ENCODE data around the gene DTNA.

Gene DTNA

GRCh38 chr18:34773961-34774766, 64.1 kb downstream of the DTNA start:
- DNase-seq: no peak

DNA sequence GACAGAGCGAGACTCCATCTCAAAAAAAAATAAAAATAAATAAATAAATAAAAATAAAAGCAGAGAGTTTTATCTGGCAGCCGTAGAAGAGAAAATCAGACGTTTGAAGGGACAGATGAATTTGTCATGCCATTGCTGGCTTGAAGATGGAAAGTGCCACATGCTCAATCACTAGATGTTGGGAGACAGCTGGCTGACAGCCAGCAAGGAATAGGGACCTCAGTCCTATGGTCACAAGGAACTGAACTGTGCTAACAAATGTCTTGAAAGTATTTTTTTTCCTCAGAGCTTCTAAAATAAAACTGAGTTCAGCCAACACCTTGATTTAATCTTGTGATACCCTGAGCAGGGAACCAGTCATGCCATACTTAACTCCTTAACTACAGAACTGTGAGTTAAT, 65.4 kb downstream of the DTNA start:
- no peak for DNase-seq

GRCh38 chr18:34779112-34779511, 69.0 kb downstream of the DTNA start:
- DNase-seq: no peak

GRCh38 chr18:34780856-34781255, 70.8 kb downstream of the DTNA start:
- no peak for DNase-seq

DNA sequence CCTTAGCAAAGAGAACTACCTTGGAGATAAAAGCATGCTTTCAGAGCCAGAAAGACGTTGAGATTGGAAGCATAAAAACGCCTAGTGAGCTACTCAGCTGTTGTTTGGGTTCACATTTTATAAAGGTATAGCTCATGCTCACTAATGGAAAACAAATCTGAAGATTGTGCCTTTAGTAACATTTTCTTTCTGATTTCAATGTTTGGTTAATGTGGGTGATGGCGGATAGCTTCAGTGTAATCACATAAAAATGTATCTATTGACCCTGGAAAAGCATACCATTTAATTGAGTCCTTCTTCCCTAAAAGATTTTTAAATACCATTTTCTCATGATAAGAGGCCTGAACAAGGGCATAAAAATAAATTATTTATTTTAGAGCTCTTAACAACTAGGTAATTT, 73.4 kb downstream of the DTNA start:
- no peak for DNase-seq

DNA sequence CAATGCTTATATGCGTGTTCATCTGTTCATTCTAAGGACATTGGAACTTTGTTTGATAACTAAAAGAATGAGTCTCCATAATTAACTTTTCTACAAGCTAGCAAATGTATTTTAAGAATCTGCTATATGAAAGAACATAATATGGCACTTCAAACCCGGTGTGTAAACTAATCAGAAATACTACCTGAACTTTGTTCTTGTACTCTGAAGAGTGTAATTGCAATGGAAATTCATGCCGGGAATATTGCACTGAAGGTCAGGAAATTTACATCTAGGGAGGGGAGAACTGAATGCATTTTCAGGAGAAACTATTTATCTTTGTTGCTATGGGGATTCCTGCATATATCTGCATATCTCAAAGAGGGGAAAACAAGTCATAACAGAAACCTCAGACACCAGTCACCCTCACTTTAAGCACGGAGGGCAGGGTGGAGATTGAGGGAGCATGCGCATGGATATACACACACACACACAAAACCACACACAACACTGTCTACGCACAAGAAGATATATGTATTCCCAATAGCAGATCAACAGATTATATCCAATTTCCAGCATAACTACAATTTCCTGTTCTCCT, 76.2 kb downstream of the DTNA start:
- DNase-seq: no peak

- peak; percentile 72 for DNase-seq
These were observed 77.9 kb downstream of the DTNA start for GRCh38 chr18:34787931-34788532.

- DNase-seq: no peak
These were observed 79.8 kb downstream of the DTNA start for GRCh38 chr18:34789768-34790344.

DNA sequence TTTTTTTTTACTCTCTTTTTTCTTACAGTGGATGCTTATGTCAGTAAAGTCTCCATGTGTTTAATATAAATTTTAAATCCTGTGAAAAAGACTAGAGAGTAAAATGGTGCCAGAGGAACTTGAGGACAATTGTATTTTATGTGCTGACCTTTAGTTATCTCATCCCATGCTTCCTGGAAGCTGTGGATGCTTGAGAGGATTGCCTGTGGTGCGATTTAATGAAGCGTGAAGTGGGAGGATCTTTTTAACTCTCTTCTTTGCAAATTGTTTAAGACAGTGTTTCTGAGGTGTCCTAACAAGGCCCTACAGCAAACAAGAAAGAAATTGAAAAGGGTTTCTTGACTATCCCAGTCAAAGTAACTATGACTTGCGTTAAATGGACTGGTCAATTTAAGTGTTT, 84.2 kb downstream of the DTNA start:
- DNase-seq: no peak

DNA sequence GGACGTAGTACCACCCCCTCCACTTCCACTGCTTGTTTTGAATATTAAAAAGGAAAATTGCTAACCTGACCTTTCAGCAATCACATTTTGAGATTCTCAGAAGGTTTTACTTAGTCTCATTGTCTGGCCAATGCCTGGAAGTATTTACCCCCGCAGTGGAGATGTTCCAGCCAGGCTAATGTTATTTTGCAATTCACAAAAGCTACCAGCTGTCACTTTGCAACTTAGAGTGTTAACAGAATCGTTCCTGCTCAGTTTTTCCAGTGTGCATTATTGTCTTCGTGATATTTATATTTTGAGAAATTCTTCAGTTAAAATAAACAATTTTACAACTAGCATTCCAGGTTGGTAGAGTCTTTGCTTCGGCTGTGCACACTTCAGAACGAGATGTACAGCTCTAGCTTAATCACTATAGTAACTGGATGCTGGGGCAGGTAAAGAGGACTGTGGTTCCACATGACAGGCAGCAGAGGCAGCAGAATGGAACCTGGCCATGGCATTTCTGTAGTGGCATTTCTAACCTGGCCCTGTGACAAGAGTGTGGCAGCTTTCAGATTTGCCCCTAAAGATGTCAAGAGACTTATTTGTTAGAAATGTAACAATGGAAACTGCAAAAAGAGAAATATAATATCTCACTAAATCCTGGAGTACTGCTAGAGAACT, 85.1 kb downstream of the DTNA start:
- no peak for DNase-seq

- DNase-seq: no peak
These were observed 86.0 kb downstream of the DTNA start for GRCh38 chr18:34796035-34796657.

GRCh38 chr18:34799291-34799690, 89.2 kb downstream of the DTNA start:
- DNase-seq: no peak

- DNase-seq: no peak
These were observed 90.3 kb downstream of the DTNA start for GRCh38 chr18:34800381-34800780.

- no peak for DNase-seq
These were observed 91.7 kb downstream of the DTNA start for GRCh38 chr18:34801774-34802173.

DNA sequence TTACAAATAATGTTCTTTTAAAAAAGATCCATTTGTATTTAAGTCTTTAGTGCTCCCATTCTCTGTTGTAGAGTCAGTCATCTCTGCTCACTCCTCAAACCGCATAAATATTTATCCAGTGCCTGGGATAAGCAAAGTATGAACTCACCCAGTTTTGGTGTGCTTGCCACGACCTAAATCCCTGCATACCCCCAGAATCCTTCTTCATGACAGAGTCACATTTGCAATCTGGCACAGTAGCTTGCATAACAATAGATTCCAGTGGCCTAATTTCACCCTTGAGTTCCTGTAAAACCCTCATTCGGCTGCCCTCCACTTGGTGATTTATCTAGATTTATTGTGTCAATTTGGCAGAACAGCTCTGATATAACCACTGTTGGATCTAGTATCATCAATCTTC, 92.9 kb downstream of the DTNA start:
- DNase-seq: no peak

DNA sequence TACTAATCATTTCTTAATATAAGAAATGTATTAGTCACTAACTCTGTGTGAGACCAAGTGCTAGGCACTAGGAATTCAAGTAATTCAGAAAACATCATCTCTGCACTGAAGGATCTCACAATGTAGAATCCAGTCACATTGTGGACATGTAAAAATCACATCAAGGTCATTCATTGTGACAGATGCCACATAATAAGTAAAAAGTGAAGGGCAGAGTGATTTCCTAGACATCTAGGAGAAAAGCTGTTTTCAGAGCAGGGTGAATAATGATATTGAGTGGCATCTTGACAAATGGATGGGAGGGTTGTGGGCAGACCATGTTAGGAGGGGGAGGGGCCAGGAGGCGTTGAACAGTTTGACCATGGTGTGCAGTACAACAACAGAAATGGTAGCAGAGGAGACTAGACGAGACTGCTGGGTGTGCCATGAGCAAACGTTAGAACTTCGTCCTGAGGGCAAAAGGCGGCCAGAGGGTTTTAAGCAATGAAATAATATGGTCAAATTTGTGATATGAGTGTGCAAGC, 93.8 kb downstream of the DTNA start:
- DNase-seq: no peak

DNA sequence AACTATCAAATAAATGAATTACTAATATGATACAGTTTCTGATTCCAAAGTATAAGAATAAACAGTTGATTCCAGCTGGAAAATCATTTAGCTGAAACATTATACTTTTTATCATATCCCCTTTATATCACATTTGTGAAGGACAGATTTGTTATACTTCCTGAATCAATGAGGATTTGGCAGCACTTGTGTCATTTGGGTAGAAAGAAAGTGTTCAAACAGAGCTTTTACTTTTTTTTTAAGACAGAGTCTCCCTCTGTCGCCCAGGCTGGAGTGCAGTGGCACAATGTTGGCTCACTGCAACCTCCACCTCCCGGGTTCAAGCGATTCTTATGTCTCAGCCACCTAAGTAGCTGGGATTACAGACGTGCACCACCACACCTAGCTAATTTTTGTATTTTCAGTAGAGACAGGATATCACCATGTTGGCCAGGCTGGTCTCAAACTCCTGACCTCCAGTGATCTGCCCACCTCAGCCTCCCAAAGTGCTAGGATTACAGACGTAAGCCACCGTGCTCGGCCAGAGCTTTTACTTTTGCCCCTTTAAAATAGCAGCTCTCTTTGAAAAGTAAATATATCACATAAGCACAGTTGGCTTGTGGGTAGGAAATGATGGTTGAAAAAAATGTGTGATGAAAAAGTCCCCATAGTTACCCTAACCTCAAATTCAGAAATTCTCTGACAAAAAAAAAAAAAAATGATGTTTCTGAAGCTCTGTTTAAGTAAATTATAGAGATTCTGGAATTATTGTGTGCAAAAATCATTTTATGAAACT, 95.2 kb downstream of the DTNA start:
- DNase-seq: no peak

DNA sequence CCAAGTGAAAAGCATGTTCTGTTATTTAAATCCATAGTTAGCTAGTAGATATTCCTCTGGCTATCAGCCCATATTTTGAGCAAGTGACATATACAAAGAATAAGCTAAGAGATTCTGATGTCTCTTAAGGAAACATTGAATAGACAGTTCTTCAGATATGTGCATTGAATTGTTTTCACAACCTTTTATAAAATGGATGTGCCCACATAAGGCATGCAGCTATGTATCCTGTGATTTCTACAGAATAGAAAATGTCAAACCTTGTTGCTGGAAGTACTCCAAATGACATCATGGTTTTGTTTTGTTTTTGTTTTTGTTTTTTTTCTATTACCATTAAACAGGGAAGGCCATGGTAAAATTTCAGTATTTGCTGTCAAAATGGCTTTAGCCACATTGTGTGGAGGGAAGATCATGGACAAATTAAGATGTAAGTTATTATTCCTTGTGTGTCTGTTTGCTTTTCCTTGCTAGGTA, 95.8 kb downstream of the DTNA start:
- no peak for DNase-seq

- DNase-seq: no peak
These were observed 96.4 kb downstream of the DTNA start for GRCh38 chr18:34806527-34806926.

GRCh38 chr18:34807106-34807796, 97.2 kb downstream of the DTNA start:
- DNase-seq: no peak

DNA sequence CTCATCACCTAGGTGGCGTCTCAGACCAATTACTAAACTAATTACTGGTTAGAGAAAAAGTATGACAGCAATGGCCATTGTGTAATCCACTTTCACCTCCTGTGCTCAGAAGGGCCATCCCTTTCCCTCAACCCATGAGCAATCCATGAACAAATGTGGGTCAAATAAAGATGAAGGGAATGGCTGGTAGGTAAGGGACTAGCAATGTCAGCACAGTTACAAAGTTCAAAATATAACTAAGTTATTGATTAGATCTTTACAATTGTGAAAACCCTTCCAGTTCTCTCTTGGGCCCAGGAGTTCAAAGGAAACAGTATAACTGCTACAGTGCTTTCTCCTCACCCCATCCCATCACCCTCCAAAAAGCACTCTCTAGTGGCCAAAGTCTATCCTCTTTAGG, 98.3 kb downstream of the DTNA start:
- DNase-seq: no peak
